ENCODE data around the gene LDHD. TPM values are rescaled to one million over a fixed set of nuclear protein-coding genes. Genes with fewer than 3 reads are reported as not detected.

The LDHD gene
- total RNA-seq, 2 experiments from 2014 or later, result not detected

- H3K27me3 Mint-ChIP-seq, result peaks cover 5% of the 10 kb centered on the region
- peaks cover 1% of the 10 kb centered on the region for H3K36me3 Mint-ChIP-seq
- no peak overlapping the region for H3K4me3 Mint-ChIP-seq
- H3K27ac Mint-ChIP-seq, result no peak overlapping the region
- H3K4me1 Mint-ChIP-seq, result peaks cover 3% of the 10 kb centered on the region
- POLR2A ChIA-PET, result no interaction called here
- H3K9me3 Mint-ChIP-seq, result peaks cover 7% of the 10 kb centered on the region
- ATAC-seq (ENCODE audit: low read depth) (no peak), DNase-seq (no peak)
Observed at GRCh38 chr16:75127713-75128415, 11.3 kb upstream of the LDHD start.

- H3K36me3 Mint-ChIP-seq, result no peaks in the 10 kb centered on the region
- H3K9me3 Mint-ChIP-seq, result peaks cover 10% of the 10 kb centered on the region
- ATAC-seq (ENCODE audit: low read depth), result no peak
- POLR2A ChIA-PET, result interaction anchor here (0.6 kb wide), 2 partner anchors 15 to 237 kb away, joined by 4 to 8 read pairs; no protein-coding TSS in a partner anchor
- no peak for DNase-seq
- no peak overlapping the region for H3K4me3 Mint-ChIP-seq
- no peaks in the 10 kb centered on the region for H3K4me1 Mint-ChIP-seq
- H3K27ac Mint-ChIP-seq, result no peak overlapping the region
- H3K27me3 Mint-ChIP-seq, result peaks cover 3% of the 10 kb centered on the region
Observed at GRCh38 chr16:75122609-75123008, 6.0 kb upstream of the LDHD start.

- POLR2A ChIA-PET, result no interaction called here
- no peak for ATAC-seq (ENCODE audit: low read depth)
- Mint-ChIP-seq H3K36me3 (no peaks in the 10 kb centered on the region), H3K4me1 (no peaks in the 10 kb centered on the region), H3K9me3 (peaks cover 7% of the 10 kb centered on the region), H3K27me3 (peaks cover 1% of the 10 kb centered on the region), H3K27ac (no peak overlapping the region), H3K4me3 (no peak overlapping the region)
- DNase-seq, result no peak
Observed at GRCh38 chr16:75121949-75122568, 5.5 kb upstream of the LDHD start.

- Mint-ChIP-seq H3K9me3 (peaks cover 7% of the 10 kb centered on the region), H3K4me1 (no peaks in the 10 kb centered on the region), H3K4me3 (no peak overlapping the region), H3K27me3 (no peaks in the 10 kb centered on the region), H3K27ac (no peak overlapping the region), H3K36me3 (no peaks in the 10 kb centered on the region)
- no peak for ATAC-seq (ENCODE audit: low read depth)
- POLR2A ChIA-PET, result no interaction called here
- DNase-seq, result no peak
Observed at GRCh38 chr16:75120253-75120652, 3.7 kb upstream of the LDHD start.

- POLR2A ChIA-PET, result no interaction called here
- Mint-ChIP-seq H3K27ac (no peak overlapping the region), H3K36me3 (no peaks in the 10 kb centered on the region), H3K4me1 (no peaks in the 10 kb centered on the region), H3K9me3 (peaks cover 6% of the 10 kb centered on the region), H3K4me3 (no peak overlapping the region), H3K27me3 (no peaks in the 10 kb centered on the region)
- no peak for DNase-seq
- no peak for ATAC-seq (ENCODE audit: low read depth)
Observed at GRCh38 chr16:75118943-75119539, 2.5 kb upstream of the LDHD start.

- H3K9me3 Mint-ChIP-seq, result peaks cover 1% of the 10 kb centered on the region
- no peak overlapping the region for H3K4me3 Mint-ChIP-seq
- POLR2A ChIA-PET, result no interaction called here
- no peaks in the 10 kb centered on the region for H3K36me3 Mint-ChIP-seq
- H3K27ac Mint-ChIP-seq, result no peak overlapping the region
- ATAC-seq (ENCODE audit: low read depth), result no peak
- DNase-seq, result no peak
- peaks cover 9% of the 10 kb centered on the region for H3K27me3 Mint-ChIP-seq
- H3K4me1 Mint-ChIP-seq, result peaks cover 2% of the 10 kb centered on the region
Observed at GRCh38 chr16:75116911-75117245, 298 bp upstream of the LDHD start.

GRCh38 chr16:75114946-75115825, 1.4 kb downstream of the LDHD start:
- peaks cover 17% of the 10 kb centered on the region for H3K4me1 Mint-ChIP-seq
- no peak overlapping the region for H3K4me3 Mint-ChIP-seq
- H3K27me3 Mint-ChIP-seq, result peaks cover 9% of the 10 kb centered on the region
- POLR2A ChIA-PET, result no interaction called here
- DNase-seq (no peak), ATAC-seq (ENCODE audit: low read depth) (no peak)
- no peak overlapping the region for H3K27ac Mint-ChIP-seq
- H3K36me3 Mint-ChIP-seq, result no peaks in the 10 kb centered on the region
- no peaks in the 10 kb centered on the region for H3K9me3 Mint-ChIP-seq

GRCh38 chr16:75114179-75114945, 2.2 kb downstream of the LDHD start:
- Mint-ChIP-seq H3K9me3 (no peaks in the 10 kb centered on the region), H3K4me1 (peaks cover 22% of the 10 kb centered on the region), H3K36me3 (no peaks in the 10 kb centered on the region), H3K4me3 (no peak overlapping the region), H3K27me3 (peaks cover 9% of the 10 kb centered on the region), H3K27ac (no peak overlapping the region)
- DNase-seq, result no peak
- POLR2A ChIA-PET, result no interaction called here
- no peak for ATAC-seq (ENCODE audit: low read depth)

- no peak overlapping the region for H3K4me3 Mint-ChIP-seq
- H3K4me1 Mint-ChIP-seq, result peaks cover 28% of the 10 kb centered on the region
- DNase-seq (no peak), ATAC-seq (ENCODE audit: low read depth) (no peak)
- H3K36me3 Mint-ChIP-seq, result no peaks in the 10 kb centered on the region
- POLR2A ChIA-PET, result interaction anchor here (0.6 kb wide), 1 partner anchor 115 kb away, joined by 3 read pairs; the partner anchor contains the start of gene ZNRF1
- no peaks in the 10 kb centered on the region for H3K9me3 Mint-ChIP-seq
- H3K27me3 Mint-ChIP-seq, result peaks cover 9% of the 10 kb centered on the region
- H3K27ac Mint-ChIP-seq, result no peak overlapping the region
Observed at GRCh38 chr16:75113541-75114121, 2.9 kb downstream of the LDHD start.

- H3K9me3 Mint-ChIP-seq, result no peaks in the 10 kb centered on the region
- peak overlapping the region; percentile 39 for H3K4me3 Mint-ChIP-seq
- peaks cover 9% of the 10 kb centered on the region for H3K27me3 Mint-ChIP-seq
- no peak for ATAC-seq (ENCODE audit: low read depth)
- DNase-seq, result no peak
- H3K4me1 Mint-ChIP-seq, result peaks cover 34% of the 10 kb centered on the region
- no peak overlapping the region for H3K27ac Mint-ChIP-seq
- POLR2A ChIA-PET, result interaction anchor here (0.6 to 5.5 kb wide), 4 partner anchors 38 to 117 kb away, joined by 3 to 45 read pairs (median 6); partner anchors contain the start of gene ZNRF1
- no peaks in the 10 kb centered on the region for H3K36me3 Mint-ChIP-seq
Observed at GRCh38 chr16:75112734-75113491, 3.7 kb downstream of the LDHD start.

GRCh38 chr16:75111961-75112733, 4.4 kb downstream of the LDHD start:
- no peaks in the 10 kb centered on the region for H3K9me3 Mint-ChIP-seq
- ATAC-seq (ENCODE audit: low read depth) (no peak), DNase-seq (no peak)
- H3K27me3 Mint-ChIP-seq, result peaks cover 9% of the 10 kb centered on the region
- POLR2A ChIA-PET, result interaction anchor here (1.4 to 5.5 kb wide), 4 partner anchors 14 to 116 kb away, joined by 4 to 45 read pairs (median 6); partner anchors contain the start of gene ZNRF1
- H3K36me3 Mint-ChIP-seq, result no peaks in the 10 kb centered on the region
- H3K27ac Mint-ChIP-seq, result no peak overlapping the region
- peaks cover 34% of the 10 kb centered on the region for H3K4me1 Mint-ChIP-seq
- peak overlapping the region; percentile 39 for H3K4me3 Mint-ChIP-seq
